ENCODE data around the gene GNPTAB. TPM values are rescaled to one million over a fixed set of nuclear protein-coding genes. Genes with fewer than 3 reads are reported as not detected.

GNPTAB gene
- 21.6 and 41.8 TPM in 2 replicates for total RNA-seq (ENCODE audit: low replicate concordance)

DNA sequence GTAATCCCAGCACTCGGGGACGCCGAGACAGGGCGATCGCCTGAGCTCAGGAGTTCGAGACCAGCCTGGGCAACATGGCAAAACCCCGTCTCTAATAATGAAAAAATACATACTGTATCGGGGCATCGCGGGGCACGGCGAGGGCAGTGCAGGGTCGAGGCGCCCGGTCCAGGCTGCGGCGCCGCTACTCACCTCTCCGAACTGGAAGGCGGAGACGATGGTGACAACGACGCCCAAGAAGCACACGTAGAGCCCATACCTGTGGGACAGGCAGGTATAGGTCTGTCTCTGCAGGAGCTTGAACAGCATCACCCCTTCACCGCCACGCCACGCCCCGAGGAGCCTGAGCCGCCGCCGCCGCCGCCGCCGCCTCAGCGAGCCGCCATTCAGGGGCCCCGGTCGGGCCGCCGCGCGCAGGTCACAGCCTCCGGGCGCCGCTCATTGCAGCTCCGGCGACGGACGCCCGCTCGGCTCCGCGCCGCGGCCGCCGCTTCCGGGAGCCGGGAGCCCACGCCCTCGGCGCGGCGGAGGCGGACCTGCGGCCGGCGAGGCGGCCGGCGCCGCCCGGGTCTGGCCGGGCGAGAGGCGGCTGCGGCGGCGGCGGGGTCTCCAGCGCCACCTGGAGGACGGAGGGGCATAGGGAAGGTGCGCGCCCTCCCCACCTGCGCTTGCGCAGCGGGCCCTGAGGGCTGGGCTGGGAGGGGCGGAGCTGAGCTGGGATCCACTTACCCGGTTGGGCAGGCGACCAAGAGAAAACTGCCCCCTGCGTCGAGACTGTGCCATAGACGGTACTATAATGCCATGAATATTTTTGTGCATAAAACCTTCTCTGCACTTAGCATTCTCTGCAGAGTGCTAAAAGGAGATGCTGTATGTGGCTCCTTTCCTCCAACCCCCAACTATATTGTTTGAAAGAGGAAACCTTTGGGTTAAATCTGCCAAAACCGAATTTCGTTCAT, at the start of gene GNPTAB:
TSS of gene GNPTAB (minus strand) at position 593 of the 959 bp plus-strand sequence. CDS start at position 309, 284 bp downstream.

DNA sequence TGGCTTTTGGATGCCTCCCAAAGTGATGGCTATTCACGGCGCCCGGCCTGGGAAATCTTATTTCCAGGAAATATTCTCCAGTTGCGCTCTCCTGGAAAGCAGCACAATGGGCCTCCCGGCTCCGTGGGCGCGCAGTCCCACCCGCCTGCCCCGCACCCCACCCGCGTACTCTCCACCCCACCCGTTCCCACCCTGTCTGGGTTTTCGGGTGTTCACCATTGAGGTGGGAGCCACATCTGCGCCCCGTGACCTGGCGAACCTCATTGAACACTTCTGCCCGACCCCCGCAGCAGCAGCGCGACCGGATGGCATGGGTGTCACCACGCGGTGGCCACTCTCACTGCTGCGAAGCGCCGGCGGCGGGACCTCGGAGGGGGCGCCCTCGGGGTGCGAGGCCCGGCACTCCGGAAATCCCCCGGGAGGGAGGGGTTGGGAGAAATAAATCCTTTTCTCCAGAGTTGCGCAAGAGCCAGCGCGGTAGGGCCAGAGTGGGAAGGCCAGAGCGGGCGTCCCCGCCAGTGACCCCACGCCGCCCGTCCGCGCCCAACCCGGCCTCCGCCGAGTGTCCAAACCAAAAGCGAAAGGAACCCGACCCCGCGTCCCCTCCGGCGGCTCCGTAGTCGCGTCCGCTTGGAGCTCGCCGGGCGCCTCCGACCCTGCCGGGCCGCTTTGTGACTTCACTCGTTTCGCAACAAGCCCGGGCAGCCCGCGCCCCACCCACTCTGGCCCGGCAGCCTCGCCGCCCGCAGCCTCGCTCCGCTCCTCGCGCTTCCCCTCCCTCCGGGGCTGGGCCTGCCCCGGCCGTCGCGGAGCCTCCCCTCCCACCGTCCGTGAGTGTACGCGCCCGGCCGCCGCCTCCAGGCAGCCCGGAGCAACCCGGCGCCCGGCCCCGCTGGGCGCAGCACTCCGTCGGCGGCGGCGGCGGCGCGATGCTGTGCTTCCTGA, 46.4 kb upstream of the GNPTAB start, which contains the start of gene DRAM1:
TSS of gene DRAM1 (plus strand) at position 720 of the 945 bp plus-strand sequence. CDS start at position 930, 210 bp downstream.

DNA sequence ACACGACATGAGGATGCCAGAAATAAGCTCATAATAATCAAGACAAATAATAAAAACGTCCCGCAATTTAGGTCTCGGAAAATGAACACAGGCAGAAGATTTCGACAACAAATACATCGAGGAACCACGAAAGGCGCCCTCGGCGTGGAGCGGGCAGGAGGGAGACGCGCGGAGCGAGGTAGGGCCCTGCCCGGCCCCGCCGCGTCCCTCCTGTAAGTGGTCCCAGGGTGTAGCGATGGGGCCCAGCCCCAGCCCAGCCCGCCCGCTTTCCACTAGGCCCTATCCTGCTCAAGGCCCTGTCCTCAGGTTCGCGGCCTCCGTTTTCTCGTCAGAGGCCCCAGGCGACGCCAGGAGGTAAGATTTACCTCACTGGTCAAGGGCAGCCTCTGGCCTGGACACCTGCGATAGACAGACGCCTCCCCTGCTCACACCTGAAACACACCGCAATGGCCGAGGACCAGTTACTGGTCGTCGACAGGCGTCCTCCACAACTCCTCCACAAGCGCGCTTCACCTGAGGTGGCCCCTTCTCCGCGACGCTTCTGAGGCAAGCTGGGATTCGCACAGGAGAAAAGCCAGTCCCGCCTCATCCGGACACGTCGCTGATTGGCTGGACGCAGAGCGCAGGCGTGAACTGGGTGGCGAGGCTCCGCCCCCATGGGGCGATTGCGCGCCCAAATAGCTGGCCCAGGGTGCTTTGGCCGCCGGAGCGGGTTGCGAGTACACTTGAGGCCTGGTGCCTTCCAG, 91.7 kb downstream of the GNPTAB start, which contains the start of gene SYCP3:
TSS of gene SYCP3 (minus strand) at position 543 of the 746 bp plus-strand sequence. CDS start 1,527 bp downstream, outside the sequence.

DNA sequence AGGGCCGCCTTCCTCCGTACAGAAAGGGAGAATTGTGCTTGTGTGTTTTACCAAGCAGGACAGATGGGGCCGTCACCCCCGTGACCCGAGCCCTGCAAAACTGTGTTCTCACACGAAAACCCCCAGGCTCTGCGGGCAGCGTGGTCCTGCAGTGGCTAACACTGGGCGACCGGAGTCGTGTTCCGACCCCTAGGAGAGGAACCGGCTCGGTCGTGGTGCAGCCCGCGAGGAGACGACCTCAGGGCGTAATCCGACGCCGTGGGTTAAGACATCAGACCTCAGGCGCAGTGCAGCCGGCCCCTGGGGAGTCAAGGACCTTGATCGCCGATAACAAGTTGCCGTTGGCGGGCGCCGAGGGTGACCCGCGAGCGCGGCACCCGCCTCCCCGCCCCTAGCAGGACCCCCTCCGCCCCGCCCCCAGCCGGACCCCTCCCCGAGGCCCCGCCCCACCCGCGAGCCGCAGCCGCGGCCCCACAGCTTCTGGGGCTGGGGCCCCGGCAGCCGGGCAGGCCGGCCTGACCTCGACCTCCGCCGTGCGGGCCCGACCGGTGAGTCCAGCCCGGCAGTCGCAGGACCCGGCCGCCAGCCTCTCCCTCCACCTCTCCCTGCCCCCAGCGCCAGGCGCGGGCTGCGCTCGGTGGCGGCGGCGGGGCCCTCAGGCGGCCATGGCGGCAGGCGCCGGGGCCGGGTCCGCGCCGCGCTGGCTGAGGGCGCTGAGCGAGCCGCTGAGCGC, 133.4 kb downstream of the GNPTAB start, which contains the start of gene CHPT1:
TSS of gene CHPT1 (plus strand) at position 444 of the 733 bp plus-strand sequence. CDS start at position 666, 222 bp downstream.

Other genes starting within 250 kb of the GNPTAB start
- not detected in 2 replicates for gene MYBPC1, start 236.0 kb downstream of the GNPTAB start, total RNA-seq (ENCODE audit: low replicate concordance)
- 13.7 and 18.6 TPM in 2 replicates for gene CHPT1, start 133.3 kb downstream of the GNPTAB start, total RNA-seq (ENCODE audit: low replicate concordance)
- 0.08 and 0.12 TPM in 2 replicates for gene SYCP3, start 91.5 kb downstream of the GNPTAB start, total RNA-seq (ENCODE audit: low replicate concordance)
- gene DRAM1, start 46.6 kb upstream of the GNPTAB start, total RNA-seq (ENCODE audit: low replicate concordance): 18.7 and 48.7 TPM in 2 replicates
- 65.9 and 78.2 TPM in 2 replicates for gene WASHC3, start 231.0 kb upstream of the GNPTAB start, total RNA-seq (ENCODE audit: low replicate concordance)

All from smooth muscle cell of the coronary artery (primary cell).